Right atrium auricular region (tissue), 2 donors: ENCODE results near the gene S100A3. TPM values are rescaled to one million over a fixed set of nuclear protein-coding genes. Genes with fewer than 3 reads are reported as not detected.

Experiments used
- DNase-seq: peaks from one replicate; pipeline ENCODE4 v3.0.0-alpha.2; 2019; ENCODE audit warnings: low spot score
- H3K27ac ChIP-seq, 2 donors: fragments of 200-600 bp; sonication (generic); 1 replicate in 1 of 2; 2 replicates in 1 of 2; pipeline ENCODE4 v1.5.1; 2016 to 2019
- H3K27me3 ChIP-seq, 2 donors: fragments of 200-600 bp; sonication (generic); one replicate each; pipeline versions ENCODE4 v1.5.1 to v1.6.0; 2017 to 2019
- H3K36me3 ChIP-seq: fragments of 200-600 bp; sonication (generic); one replicate; pipeline ENCODE4 v1.5.1; 2016
- H3K4me1 ChIP-seq, 2 donors: fragments of 200-600 bp; sonication (generic); one replicate each; pipeline versions ENCODE4 v1.5.1 to v1.6.0; 2017 to 2019
- H3K4me3 ChIP-seq, 2 donors: fragments of 200-600 bp; sonication (generic); 1 replicate in 1 of 2; 2 replicates in 1 of 2; pipeline ENCODE4 v1.5.1; 2017 to 2019; ENCODE audit warnings: mild to moderate bottlenecking in 1 of 2, moderate library complexity in 1 of 2
- H3K9me3 ChIP-seq, 2 donors: fragments of 200-600 bp; sonication (generic); one replicate each; pipeline ENCODE4 v1.5.1; 2019
- total RNA-seq, 2 donors: library from RNA; depleted of rRNA; stranded (reverse); fragments of >200 nt; gene quantifications; one replicate each; pipeline ENCODE4 v1.1.0, GENCODE V29; 2016
- TF ChIP-seq, protein P1 (sequence below), 2 donors: fragments of 200-600 bp; sonication (generic); IDR thresholded peaks; one replicate each; pipeline ENCODE4 v1.5.1; 2019; ENCODE audit warnings: antibody characterized with exemption in 2 of 2

Gene S100A3
- total RNA-seq, 2 donors from 2014 or later: 1.8 to 3.4 TPM

DNA sequence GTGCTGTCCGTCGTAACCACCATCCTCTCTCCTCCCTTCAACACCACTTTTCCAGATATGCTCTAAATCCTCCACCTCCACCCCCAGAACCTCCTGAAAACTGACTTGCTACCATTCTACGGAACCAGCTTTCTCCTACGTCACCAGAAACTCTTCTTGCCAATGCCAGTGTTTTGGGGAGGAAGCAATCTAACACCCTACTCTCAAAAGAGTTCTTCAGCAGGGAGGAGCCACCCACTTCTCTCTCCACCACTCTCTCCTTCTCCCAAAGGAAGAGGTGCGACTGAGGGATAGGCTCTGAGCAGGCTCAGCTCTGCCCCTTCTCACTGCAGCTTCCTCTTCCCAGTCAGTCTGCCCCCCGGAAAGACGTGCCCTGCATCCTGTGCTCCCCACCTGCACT, 22.6 kb upstream of the S100A3 start:
- no peak for DNase-seq

DNA sequence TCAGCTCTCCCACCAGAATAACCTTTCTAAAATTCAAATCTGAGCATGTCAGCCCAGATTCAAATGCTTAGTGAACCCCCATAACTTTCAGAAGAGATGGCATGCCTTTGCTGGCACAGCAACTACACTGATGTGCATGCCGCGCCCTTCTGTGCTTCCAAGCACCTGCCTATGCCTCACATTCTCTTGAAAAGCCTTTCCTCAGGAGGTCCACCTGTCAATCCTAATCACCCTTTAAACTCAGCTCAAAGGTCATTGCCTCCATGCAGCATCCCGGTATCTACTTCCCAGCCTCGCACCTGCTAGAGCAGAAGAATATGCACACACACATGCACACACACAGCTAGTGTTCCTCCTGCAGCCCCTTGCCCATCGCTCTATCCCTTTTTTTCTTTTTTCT, 21.8 kb upstream of the S100A3 start:
- TF ChIP-seq, protein P1, sequence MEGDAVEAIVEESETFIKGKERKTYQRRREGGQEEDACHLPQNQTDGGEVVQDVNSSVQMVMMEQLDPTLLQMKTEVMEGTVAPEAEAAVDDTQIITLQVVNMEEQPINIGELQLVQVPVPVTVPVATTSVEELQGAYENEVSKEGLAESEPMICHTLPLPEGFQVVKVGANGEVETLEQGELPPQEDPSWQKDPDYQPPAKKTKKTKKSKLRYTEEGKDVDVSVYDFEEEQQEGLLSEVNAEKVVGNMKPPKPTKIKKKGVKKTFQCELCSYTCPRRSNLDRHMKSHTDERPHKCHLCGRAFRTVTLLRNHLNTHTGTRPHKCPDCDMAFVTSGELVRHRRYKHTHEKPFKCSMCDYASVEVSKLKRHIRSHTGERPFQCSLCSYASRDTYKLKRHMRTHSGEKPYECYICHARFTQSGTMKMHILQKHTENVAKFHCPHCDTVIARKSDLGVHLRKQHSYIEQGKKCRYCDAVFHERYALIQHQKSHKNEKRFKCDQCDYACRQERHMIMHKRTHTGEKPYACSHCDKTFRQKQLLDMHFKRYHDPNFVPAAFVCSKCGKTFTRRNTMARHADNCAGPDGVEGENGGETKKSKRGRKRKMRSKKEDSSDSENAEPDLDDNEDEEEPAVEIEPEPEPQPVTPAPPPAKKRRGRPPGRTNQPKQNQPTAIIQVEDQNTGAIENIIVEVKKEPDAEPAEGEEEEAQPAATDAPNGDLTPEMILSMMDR (IDR thresholded peaks at IDR 0.05): no peak
- no peak overlapping the region for H3K27ac ChIP-seq
- no peaks in the 10 kb centered on the region for H3K36me3 ChIP-seq
- H3K9me3 ChIP-seq: no peaks in the 10 kb centered on the region
- DNase-seq: no peak
- H3K27me3 ChIP-seq: no peaks in the 10 kb centered on the region
- no peak overlapping the region for H3K4me3 ChIP-seq
- H3K4me1 ChIP-seq: peaks cover 0 to 49% of the 10 kb centered on the region in 2 donors

More for the DNA sequence above, 22.6 kb upstream of the S100A3 start:
- TF ChIP-seq, protein P1 (IDR thresholded peaks at IDR 0.05): no peak
- Histone ChIP-seq H3K4me1 (peaks cover 0 to 40% of the 10 kb centered on the region in 2 donors), H3K9me3 (no peaks in the 10 kb centered on the region), H3K27ac (peak overlapping the region in 1 of 2 donors; percentile 55), H3K36me3 (no peaks in the 10 kb centered on the region), H3K4me3 (no peak overlapping the region), H3K27me3 (no peaks in the 10 kb centered on the region)

DNA sequence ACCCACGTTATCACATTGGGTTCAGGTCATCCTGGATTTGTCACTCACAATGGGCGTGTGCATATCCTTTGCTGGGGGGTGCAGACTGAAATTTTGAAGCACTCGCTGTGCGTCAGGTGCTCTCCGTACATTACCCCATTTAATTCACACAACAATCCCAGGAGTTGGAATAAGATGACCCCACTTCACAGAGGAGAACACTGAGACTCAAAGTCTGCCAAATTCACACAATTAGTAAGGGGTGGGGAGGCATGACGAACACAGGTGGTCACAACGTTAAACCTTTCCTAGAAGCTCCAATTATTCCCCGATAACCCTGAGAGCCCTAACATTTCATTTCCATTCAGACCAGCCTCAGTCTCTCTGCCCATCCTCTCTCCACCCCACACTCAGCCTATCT, 20.4 kb upstream of the S100A3 start:
- Histone ChIP-seq H3K27ac (no peak overlapping the region), H3K36me3 (no peaks in the 10 kb centered on the region), H3K27me3 (no peaks in the 10 kb centered on the region), H3K4me1 (peaks cover 0 to 56% of the 10 kb centered on the region in 2 donors), H3K9me3 (no peaks in the 10 kb centered on the region), H3K4me3 (no peak overlapping the region)
- DNase-seq: no peak
- TF ChIP-seq, protein P1 (IDR thresholded peaks at IDR 0.05): no peak

DNA sequence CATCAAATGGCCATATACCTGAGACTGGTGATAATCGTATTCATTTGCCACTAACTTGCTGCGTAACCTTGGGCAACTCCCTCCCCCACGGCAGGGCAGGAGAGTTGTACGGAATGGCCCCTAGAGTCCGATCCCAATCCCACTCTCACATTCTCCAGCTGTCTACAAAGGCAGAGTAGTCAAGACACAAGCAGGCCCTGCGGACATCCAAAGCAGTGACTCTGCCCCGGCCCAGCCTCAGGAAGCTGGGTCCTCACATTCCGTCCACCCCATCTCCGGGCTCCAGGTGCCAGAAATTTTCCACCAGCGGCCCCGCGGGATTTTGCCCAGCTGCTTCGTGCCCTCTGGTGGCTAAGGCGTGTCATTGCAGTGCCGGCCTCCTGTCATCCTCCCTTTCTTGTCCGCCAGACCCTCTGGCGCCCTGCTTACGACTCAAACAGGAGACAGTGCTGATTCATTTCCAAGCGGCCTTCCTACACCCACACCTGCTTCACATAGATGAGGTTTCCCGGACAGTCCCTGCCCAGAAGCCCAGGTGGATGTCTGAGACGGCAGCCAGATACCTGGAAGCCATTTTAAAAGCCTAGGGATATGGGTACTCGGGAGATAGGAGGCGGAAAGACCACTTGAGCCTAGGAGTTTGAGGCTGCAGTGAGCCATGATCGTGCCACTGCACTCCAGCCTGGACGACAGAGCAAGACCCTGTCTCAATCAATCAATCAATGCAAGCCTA, 19.5 kb upstream of the S100A3 start:
- Histone ChIP-seq H3K4me3 (peak overlapping the region; percentile 10 to 23), H3K27me3 (no peaks in the 10 kb centered on the region), H3K36me3 (no peaks in the 10 kb centered on the region), H3K4me1 (peaks cover 0 to 56% of the 10 kb centered on the region in 2 donors), H3K9me3 (no peaks in the 10 kb centered on the region), H3K27ac (peak overlapping the region; percentile 84 to 89)
- TF ChIP-seq, protein P1 (IDR thresholded peaks at IDR 0.05): peak; percentile 99 to 100
- peak; percentile 94 for DNase-seq

DNA sequence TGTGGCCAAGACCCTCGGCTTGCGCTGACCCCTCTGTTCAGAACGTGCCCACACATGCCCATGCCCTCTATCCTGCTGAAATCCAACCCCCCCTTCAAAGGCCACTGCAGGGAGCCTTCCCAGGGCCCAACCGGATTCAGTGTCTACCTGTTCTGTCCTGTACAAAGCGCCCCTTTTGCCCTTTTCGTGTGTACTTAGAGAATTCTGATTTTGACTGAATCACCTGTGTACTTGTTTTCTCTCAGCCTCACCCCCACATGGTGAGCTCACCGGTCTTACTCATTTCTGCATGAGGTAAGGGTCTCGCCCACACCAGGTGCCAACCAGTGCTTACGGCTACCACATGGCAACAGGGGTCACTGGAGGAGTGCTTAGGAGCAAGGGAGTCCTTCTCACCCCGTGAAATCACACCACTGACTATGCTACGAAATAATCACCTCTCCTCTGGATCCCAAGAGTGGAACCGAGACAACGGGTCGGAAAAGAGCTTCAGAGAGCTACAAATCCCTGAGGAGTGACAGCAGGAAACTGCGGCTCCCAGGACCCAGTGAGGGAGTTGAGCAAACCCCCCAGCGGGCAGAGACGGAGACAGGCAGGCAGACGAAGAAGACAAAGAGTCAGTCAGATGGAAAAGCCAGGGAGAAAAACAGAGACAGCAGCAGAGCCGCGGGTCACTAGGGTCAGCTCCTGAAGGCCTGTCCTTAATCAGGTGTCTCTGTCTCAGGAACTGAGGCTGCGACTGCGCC, 18.7 kb upstream of the S100A3 start:
- H3K27ac ChIP-seq: peak overlapping the region; percentile 84 to 89
- peak overlapping the region in 1 of 2 donors; percentile 23 for H3K4me3 ChIP-seq
- no peaks in the 10 kb centered on the region for H3K36me3 ChIP-seq
- peaks cover 0 to 50% of the 10 kb centered on the region in 2 donors for H3K4me1 ChIP-seq
- DNase-seq: no peak
- H3K27me3 ChIP-seq: no peaks in the 10 kb centered on the region
- TF ChIP-seq, protein P1 (IDR thresholded peaks at IDR 0.05): no peak
- no peaks in the 10 kb centered on the region for H3K9me3 ChIP-seq
